Kidney epithelial cell (primary cell): ENCODE data around the gene ARHGEF33. TPM values are rescaled to one million over a fixed set of nuclear protein-coding genes. Genes with fewer than 3 reads are reported as not detected.
A peak's percentile ranks its signal among the peaks of the same experiment; 100 is the strongest.

ENCODE experiments used
- DNase-seq: peaks from one replicate; pipeline ENCODE4 v3.0.0-alpha.2; 2010; ENCODE audit warnings: low read depth
- H3K27me3 ChIP-seq: 2 replicates; pipeline ENCODE4 v1.6.0; 2011; ENCODE audit warnings: low read length; ENCODE audit not compliant: control insufficient read depth, insufficient read depth
- H3K36me3 ChIP-seq: 2 replicates; pipeline ENCODE4 v1.5.1; 2011; ENCODE audit warnings: low read length; ENCODE audit not compliant: control insufficient read depth, insufficient read depth
- H3K4me3 ChIP-seq: 2 replicates; pipeline ENCODE4 v1.5.1; 2011; ENCODE audit warnings: low read depth, mild to moderate bottlenecking, control low read depth, low read length
- total RNA-seq: library from RNA; depleted of rRNA; stranded (reverse); fragments of >200 nt; gene quantifications from 2 replicates; pipeline ENCODE4 v1.2.3, GENCODE V29; 2015
- TF ChIP-seq, protein P1 (sequence below): IDR thresholded peaks from 2 replicates; pipeline ENCODE4 v1.5.1; 2011; ENCODE audit warnings: mild to moderate bottlenecking, moderate library complexity, low read length, control low read depth, inconsistent platforms; ENCODE audit not compliant: insufficient read depth, poor library complexity, severe bottlenecking

The ARHGEF33 gene
- total RNA-seq, 1 donor from 2014 or later, result 0.46 TPM

DNA sequence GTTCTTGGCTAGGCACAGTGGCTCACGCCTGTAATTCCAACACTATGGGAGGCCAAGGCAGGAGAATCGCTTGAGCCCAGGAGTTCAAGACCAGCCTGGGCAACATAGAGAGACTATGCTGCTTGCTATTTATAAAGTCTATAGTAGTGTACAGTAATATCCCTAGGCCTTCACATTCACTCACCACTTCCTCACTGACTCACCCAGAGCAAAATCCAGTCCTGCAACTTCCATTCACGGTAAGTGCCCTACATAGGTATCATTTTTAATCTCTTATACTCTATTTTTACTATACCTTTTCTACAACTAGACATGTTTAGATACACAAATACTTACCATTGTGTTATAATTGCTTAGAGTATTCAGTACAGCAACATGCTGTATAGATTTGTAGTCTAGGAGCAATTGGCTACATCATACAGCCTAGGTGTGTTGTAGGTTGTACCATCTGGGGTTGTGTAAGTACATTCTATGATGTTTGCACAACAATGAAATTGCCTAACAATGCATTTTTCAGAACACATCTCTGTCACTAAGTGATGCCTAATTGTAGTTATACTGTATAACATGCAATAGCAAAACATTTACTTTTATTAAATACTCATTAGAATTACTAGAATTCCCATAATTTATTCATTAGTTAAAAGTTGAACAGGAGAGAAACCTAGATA, 22.8 kb upstream of the ARHGEF33 start:
- no peak for DNase-seq
- TF ChIP-seq, protein P1, sequence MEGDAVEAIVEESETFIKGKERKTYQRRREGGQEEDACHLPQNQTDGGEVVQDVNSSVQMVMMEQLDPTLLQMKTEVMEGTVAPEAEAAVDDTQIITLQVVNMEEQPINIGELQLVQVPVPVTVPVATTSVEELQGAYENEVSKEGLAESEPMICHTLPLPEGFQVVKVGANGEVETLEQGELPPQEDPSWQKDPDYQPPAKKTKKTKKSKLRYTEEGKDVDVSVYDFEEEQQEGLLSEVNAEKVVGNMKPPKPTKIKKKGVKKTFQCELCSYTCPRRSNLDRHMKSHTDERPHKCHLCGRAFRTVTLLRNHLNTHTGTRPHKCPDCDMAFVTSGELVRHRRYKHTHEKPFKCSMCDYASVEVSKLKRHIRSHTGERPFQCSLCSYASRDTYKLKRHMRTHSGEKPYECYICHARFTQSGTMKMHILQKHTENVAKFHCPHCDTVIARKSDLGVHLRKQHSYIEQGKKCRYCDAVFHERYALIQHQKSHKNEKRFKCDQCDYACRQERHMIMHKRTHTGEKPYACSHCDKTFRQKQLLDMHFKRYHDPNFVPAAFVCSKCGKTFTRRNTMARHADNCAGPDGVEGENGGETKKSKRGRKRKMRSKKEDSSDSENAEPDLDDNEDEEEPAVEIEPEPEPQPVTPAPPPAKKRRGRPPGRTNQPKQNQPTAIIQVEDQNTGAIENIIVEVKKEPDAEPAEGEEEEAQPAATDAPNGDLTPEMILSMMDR, result no peak

DNA sequence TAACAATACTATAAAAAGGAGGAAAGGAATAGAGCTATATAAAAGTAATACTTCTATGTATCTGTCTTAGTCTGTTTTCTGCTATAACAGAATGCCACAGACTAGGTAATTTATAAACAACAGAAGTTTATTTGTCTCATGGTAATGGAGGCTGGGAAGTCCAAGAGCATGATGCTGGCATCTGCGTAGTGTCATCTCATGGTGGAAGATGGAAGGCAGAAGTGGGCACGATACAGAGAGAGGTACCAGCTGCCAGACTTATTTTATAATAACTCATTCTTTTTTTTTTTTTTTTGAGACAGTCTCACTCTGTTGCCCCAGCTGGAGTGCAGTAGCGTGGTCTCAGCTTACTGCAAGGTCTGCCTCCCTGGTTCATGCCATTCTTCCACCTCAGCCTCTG, 18.2 kb upstream of the ARHGEF33 start:
- no peak for DNase-seq
- Histone ChIP-seq H3K4me3 (no peak overlapping the region), H3K36me3 (no peaks in the 10 kb centered on the region), H3K27me3 (no peaks in the 10 kb centered on the region)
- TF ChIP-seq, protein P1, result no peak

More for the DNA sequence above, 22.8 kb upstream of the ARHGEF33 start:
- Histone ChIP-seq H3K27me3 (no peaks in the 10 kb centered on the region), H3K36me3 (no peaks in the 10 kb centered on the region), H3K4me3 (no peak overlapping the region)

DNA sequence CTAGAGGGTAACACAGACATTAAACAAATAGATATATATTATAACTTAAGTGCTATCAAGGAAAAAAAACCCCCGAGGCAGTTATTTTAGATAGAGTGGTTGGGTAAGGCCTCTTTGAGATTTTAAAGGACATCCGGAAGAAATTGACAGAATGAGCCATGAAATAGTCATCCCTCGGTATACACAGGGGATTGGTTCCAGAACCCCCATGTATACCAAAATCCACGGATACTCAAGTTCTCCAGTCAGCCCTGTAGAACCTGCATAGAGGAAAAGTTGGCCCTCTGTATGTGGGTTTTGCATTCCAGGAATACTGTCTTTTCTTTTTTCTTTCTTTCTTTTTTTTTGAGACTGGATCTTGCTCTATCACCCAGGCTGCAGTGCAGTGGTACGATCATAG, 15.9 kb upstream of the ARHGEF33 start:
- DNase-seq, result no peak
- Histone ChIP-seq H3K4me3 (no peak overlapping the region), H3K27me3 (no peaks in the 10 kb centered on the region), H3K36me3 (no peaks in the 10 kb centered on the region)
- TF ChIP-seq, protein P1, result no peak

DNA sequence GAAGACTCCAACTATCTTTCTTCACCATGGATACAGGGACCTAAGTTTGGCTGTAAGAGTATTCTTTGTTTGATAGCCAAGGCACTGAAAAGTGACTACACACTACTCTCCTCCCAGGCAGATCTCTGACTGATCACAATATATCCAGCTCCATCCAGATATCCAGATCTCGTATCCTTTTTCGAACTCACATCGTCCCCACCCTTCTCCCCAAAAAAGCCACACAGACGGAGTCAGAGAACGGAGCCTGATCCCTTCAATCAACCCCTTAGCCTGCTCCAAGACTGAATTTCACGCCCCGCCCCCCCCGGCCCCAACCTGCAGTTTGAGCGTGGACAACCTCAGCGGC, 14.5 kb upstream of the ARHGEF33 start:
- no peaks in the 10 kb centered on the region for H3K36me3 ChIP-seq
- H3K4me3 ChIP-seq, result peak overlapping the region; percentile 59
- TF ChIP-seq, protein P1, result no peak
- no peaks in the 10 kb centered on the region for H3K27me3 ChIP-seq
- no peak for DNase-seq

DNA sequence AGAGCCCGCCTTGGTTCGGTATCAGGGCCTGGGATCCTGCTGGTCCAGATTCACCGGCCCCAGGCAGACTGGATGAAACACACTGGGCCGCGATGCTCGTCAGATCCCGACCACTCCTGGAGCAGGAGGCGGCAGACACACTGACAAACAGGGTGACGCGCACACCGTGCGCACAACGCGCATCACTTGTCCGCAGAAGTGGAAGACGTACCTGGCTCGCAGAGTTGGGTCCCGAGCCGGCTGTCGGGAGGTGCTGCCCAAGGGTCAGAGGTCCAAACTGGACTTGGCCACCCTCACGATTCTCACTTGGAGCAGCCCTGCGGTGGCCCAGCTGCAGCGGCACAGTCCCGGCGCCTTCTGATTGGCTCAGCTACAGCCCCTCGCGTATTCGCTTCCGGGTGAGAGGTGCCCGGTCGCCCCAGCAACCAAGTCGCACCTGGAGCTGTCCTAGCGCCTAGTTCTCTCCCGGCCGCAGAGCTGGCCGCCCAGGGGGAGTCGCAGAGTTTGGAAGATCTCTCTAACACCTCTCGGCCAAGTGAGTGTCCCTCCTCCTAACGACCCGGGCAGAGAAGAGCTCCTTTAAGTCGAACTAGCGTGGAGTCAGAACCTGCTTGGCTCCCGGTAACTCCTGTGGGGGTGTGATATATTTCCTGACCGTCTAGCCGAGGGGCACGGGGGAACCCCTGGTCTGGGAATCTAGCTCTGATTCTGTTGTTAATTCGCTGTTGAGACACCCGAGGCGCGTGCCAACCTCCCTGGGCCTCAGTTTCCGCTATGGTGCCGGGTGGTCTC, 13.9 kb upstream of the ARHGEF33 start, which contains the start of the genes DHX57 and MORN2:
DHX57 (minus strand) TSS at position 359 of the 792 bp plus-strand sequence. CDS start 7,529 bp downstream, outside the sequence.
MORN2 (plus strand) TSS at position 401 of the 792 bp plus-strand sequence.
- peak; percentile 59 for DNase-seq
- Histone ChIP-seq H3K4me3 (peak within 1 kb of the TSS; percentile 59), H3K27me3 (no peaks in the 10 kb centered on the region), H3K36me3 (no peaks in the 10 kb centered on the region)
- TF ChIP-seq, protein P1, result no peak
